ENCODE data around the gene C11orf21.

- TF ChIP-seq POLR2A (IDR thresholded peaks at IDR 0.05) (no peak), CTCF (IDR thresholded peaks at IDR 0.05) (no peak)
Observed at GRCh38 chr11:2249189-2249916, 52.4 kb downstream of the C11orf21 start.

Measured in vagina (tissue), 2 donors.